DMS79 (cell line): Measurements from ENCODE around the gene BLOC1S4.
"Not testable (repeated sequence)": the region's sequence is repeated elsewhere in the genome, so short reads cannot be mapped to it uniquely, and the experiment has no call there.

Experiments used
- DNase-seq: peaks from one replicate; lab custom pipeline; 2025; lab: John Stamatoyannopoulos, UW

Gene BLOC1S4

DNA sequence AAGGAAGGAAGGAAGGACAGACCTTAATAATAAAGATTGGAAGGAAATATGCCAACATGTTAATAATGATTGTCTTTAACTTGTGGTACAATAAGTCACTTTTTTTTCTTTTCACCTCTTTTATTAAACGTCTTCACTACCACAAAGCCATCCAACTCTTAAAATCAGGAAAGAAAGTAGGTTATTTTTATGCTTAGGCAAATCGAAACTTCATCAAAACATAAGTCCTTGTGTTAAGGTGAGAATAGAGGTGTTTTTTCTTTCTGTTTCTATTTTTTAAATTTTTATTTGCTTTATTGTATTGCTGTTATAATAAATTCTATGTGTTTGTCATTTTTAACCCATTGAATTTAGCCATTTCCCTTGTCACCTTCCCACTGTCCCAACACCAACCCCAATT, 26.5 kb downstream of the BLOC1S4 start:
- DNase-seq: no peak

GRCh38 chr4:6742989-6743388, 27.0 kb downstream of the BLOC1S4 start:
- DNase-seq: no peak

- peak; percentile 70 for DNase-seq
Observed at GRCh38 chr4:6746721-6747293, 30.8 kb downstream of the BLOC1S4 start.

DNA sequence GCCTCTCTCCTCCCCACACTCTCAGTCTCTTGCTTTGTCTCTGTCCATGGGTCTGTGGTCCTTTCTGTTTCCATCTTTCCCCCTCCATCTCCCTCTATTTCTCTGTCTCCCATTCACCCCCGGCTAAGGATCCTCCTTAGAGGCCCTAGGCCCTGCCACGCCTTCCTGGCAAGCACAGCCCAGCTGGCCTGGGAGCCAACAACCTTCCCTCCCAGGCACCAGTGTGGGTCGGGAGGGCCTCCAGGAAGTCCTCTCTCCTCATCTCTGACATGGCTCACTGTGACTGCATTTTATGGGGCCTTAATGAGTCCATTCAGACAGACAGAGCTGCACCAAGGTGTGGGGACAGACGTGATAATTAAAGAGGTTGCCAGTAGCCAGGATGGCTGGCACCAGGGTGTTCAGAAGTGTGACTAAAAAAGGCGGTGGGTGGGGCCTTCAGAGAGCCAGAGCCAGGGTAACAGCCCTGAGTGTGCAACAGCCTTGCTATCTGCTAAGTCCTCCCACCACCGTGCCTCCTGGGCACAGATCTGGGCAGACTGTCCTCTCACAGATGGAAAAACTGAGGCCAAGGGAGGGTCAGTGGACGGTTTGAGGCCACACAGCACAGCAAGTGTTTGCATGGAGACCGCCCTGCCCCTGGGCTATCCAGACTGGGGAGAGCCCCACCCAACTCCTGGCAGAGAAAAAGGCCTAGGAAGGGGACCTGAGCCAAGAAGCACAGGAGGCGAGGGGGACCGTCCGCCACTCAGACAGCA, 31.5 kb downstream of the BLOC1S4 start:
- peak; percentile 51 for DNase-seq

DNA sequence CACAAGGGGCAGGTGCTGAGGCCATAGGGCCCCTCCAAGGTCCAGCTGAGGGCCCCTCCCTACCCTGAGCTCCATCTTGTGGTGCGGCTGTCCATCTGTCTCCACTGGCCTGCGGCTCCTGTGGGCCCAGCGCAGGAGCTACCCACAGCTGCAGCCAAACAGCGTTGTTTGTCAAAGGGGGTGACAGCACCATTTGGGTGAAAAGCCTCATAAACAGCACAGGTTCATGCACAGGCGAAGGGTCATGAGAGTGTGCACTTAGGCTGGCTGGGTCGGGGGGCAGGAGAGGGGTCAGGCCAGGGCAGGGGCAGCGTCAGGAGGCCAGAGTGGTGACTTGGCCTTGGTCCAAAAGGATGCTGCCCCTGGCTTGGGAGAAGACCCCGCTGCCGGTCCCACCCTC, 32.3 kb downstream of the BLOC1S4 start:
- DNase-seq: no peak

DNA sequence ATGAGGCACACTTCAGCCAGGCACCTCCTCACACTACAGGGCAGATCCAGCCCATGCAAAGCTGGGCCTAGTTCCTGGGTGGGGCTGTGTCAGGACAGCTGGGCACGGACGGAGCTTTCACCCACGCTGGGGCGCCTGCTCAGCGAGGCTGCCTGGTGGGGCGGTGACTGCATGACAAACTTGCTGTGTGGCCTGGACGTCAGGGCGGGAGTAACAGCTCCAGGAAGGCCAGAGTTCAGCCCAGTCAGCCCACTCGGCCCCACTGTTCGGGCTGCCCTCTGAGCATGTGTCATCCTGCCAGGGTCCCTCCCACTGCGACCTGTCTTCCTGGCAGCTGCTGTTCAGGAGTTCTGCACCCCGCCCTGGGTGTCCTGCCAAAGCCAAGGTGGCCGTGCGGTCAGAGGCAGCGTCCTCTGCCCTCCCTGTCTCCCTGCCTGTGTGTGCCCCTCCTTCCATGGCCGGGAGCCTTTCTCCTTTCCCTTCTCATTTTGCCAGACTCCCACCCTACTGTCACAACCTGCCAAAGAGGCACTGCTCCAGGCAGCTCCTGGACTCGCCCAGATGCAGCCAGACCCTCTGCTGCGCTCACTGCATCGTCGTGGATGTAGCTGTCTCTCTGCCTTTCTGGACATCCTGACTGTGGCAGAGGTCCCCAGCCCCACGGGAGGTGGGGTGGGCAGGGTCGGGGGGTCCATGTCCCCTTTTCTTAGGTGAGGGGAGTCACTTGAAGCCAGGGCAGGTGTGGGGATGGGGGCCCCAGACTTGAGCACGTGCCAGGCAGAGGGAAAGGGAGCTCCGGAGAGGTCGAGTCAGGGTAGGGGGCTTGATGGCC, 33.6 kb downstream of the BLOC1S4 start:
- DNase-seq: no peak

- DNase-seq: no peak
Observed at GRCh38 chr4:6750286-6751221, 34.6 kb downstream of the BLOC1S4 start.

- DNase-seq: no peak
Observed at GRCh38 chr4:6751611-6752485, 35.9 kb downstream of the BLOC1S4 start.

GRCh38 chr4:6752486-6752829, 36.5 kb downstream of the BLOC1S4 start:
- DNase-seq: no peak

DNA sequence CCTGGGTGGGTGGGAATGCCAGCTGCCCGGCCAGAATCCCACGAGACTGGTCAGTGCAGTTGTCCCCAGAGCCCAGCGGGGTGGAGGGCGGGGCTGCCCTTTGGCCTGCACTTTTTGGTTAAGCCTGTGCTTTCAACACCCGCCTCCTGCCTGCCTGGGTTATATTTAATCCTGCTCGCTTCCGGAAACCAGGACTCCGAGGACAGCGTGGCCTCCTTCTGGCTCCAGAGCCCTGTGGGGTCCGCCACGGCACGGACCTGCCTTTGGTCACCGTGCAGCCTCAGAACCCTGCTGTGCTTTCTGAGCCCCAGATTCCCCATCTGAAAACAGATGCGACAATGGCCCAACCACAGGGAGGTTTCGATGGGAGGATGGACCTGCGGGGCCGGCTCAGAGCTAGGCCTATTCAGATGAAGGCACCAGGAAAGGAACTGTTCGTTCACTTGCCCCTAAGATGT, 37.2 kb downstream of the BLOC1S4 start:
- DNase-seq: no peak

DNA sequence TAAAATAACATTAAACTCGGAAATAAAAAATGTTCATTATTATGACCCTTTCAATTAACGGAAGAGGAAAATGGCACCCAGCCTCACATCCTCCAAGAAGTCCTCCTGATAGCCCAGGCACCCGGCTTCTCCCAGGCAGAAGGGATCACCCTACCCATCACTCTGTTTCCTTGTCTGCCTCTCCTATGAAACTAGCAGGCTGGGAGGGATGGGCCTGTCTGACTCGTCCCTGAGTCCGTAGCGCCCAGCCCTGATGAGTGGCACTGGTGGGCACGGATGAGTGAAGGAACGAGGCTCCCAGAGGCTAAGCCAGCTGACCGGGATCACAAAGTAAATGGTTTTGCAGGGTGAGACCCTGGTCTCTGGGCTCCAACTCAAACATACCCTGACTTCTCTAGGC, 37.9 kb downstream of the BLOC1S4 start:
- no peak for DNase-seq

DNA sequence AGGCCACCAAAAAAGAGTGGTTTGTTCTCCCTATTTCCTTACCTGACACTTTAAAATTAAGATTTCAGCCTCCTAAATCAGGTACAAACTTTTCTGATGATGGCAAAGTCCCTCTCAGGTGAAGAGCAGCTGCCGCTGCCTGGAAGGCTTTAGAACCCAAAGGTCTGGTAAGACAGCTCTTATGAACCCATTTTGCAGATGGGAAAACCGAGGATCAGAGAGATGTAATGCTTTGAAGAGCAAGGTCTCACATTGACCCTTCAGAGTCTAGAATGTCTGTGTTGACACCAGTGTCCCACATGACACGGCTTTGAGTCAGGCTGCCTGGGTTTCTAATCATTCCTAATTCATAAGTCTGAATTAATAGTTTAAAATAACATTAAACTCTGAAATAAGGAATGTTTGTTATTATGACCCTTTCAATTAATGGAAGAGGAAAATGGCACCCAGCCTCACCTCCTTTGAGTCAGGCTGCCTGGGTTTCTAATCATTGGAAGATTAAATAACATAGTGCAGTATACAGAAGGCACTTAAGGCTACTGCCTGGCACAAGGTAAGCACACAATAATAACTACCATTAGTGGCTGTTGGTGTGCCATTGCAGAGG, 38.6 kb downstream of the BLOC1S4 start:
- no peak for DNase-seq

- DNase-seq: no peak
Observed at GRCh38 chr4:6755088-6755753, 39.2 kb downstream of the BLOC1S4 start.

DNA sequence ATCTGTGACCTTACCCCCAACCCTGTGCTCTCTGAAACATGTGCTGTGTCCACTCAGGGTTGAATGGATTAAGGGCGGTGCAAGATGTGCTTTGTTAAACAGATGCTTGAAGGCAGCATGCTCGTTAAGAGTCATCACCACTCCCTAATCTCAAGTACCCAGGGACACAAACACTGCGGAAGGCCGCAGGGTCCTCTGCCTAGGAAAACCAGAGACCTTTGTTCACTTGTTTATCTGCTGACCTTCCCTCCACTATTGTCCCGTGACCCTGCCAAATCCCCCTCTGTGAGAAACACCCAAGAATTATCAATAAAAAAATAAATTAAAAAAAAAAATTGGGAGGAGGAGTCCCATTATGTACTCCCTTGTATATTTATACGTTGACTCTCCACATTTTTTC, 40.4 kb downstream of the BLOC1S4 start:
- not testable (repeated sequence) for DNase-seq

DNA sequence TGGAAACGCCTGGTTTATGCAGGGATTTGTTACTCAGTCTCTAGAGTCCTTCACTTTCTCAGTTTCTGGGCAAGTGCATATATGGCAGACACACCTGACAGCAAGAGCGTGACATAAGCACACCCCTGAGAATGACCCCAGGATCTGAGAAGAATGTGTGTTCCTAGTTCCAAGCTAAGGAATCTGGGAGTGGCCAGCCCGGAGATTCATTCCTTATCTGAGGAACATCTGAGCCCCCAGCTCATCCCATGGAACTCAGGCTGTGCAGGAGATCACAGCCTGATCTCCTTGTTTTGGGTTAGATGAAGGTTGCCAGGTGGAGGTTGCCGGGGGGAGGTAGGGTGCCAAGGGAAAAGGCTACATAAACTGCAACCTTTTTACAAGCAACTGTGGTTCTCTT, 42.8 kb downstream of the BLOC1S4 start:
- no peak for DNase-seq

GRCh38 chr4:6760865-6761264, 44.9 kb downstream of the BLOC1S4 start:
- no peak for DNase-seq

GRCh38 chr4:6761649-6762615, 46.0 kb downstream of the BLOC1S4 start:
- DNase-seq: no peak

DNA sequence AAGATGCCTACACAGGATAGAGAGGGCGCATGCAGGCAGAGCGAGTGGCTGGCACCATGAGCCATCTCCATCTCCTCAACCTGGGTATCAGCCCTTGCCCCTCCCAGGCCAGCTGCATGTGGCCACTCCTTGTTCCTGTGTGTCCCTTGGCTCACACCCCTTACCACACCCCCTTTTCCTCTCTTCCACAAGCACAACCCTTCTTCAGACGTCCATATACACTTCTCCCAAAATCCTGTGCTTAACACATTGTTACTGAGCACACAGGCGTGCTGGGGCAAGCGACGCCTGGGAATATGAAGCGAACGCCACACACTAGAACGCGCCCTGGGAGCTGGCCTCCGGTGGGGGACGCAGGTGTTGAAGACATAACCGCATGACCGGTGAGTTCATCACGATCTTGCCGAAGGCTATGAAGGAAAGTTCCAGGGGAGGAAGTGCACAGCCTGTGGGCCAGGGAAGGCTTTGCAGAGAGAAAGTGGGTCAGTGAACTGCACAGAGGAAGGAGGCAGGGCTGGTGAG, 47.4 kb downstream of the BLOC1S4 start:
- peak; percentile 4 for DNase-seq
